Bronchial epithelial cell (primary cell): ENCODE results near the gene OPCML. TPM values are rescaled to one million over a fixed set of nuclear protein-coding genes. Genes with fewer than 3 reads are reported as not detected.

Source experiments
- DNase-seq: peaks from one replicate; pipeline ENCODE4 v3.0.0-alpha.2; 2010; ENCODE audit warnings: low read depth
- FAIRE-seq: peaks from 2 replicates; lab custom pipeline; 2011; peaks lifted over from hg19 to GRCh38; lab: Jason Lieb, UNC
- H3K27me3 ChIP-seq: 2 replicates; pipeline ENCODE4 v1.5.1; 2011; ENCODE audit warnings: low read length; ENCODE audit not compliant: control insufficient read depth, insufficient read depth
- H3K36me3 ChIP-seq: 2 replicates; pipeline ENCODE4 v1.5.1; 2011; ENCODE audit warnings: low read length; ENCODE audit not compliant: control insufficient read depth, insufficient read depth
- H3K4me3 ChIP-seq: 2 replicates; pipeline ENCODE4 v1.5.1; 2011; ENCODE audit warnings: mild to moderate bottlenecking, low read depth, low read length, control low read depth
- CTCF ChIP-seq: IDR thresholded peaks from 2 replicates; pipeline ENCODE4 v1.5.1; 2011; ENCODE audit warnings: mild to moderate bottlenecking, moderate library complexity, low read length, control low read depth, inconsistent platforms; ENCODE audit not compliant: insufficient read depth, severe bottlenecking
- total RNA-seq: library from RNA; depleted of rRNA; stranded (reverse); fragments of >200 nt; gene quantifications from 2 replicates; pipeline ENCODE4 v1.2.1, GENCODE V29; 2014

The OPCML gene
- total RNA-seq, 1 donor from 2014 or later: not detected

DNA sequence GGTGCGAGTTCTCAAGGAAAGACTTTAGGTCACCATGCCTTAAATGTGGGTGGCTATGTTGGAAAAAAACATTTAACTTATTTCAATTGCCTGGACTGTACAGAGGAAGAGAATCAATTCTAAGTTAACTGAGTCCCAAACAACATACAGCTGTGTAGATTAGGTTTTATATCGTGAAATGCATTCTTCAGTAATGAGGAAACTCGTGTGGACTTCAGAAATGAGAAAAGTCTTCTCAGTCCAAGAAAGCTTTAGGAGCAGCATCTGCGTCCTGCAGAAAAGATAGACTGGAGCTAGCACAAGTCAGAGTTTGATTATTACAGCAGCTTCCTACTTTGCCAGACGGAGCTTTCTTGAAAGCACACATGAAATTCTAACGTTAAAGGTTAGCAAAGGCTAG lies 673.0 kb downstream of the OPCML start:
- H3K36me3 ChIP-seq: no peaks in the 10 kb centered on the region
- DNase-seq (no peak), FAIRE-seq (no peak)
- no peak overlapping the region for H3K4me3 ChIP-seq
- H3K27me3 ChIP-seq: no peaks in the 10 kb centered on the region
- no peak for TF ChIP-seq CTCF

GRCh38 chr11:132858223-132858622 lies 674.1 kb downstream of the OPCML start:
- Histone ChIP-seq H3K36me3 (no peaks in the 10 kb centered on the region), H3K4me3 (no peak overlapping the region), H3K27me3 (no peaks in the 10 kb centered on the region)
- DNase-seq: peak; percentile 46
- FAIRE-seq: no peak
- peak; percentile 38 for TF ChIP-seq CTCF

GRCh38 chr11:132856032-132856431 lies 676.3 kb downstream of the OPCML start:
- DNase-seq: no peak
- no peak for FAIRE-seq
- Histone ChIP-seq H3K36me3 (no peaks in the 10 kb centered on the region), H3K4me3 (no peak overlapping the region), H3K27me3 (no peaks in the 10 kb centered on the region)
- no peak for TF ChIP-seq CTCF

GRCh38 chr11:132855516-132855915 lies 676.8 kb downstream of the OPCML start:
- TF ChIP-seq CTCF: no peak
- Histone ChIP-seq H3K36me3 (no peaks in the 10 kb centered on the region), H3K27me3 (no peaks in the 10 kb centered on the region), H3K4me3 (no peak overlapping the region)
- FAIRE-seq: no peak
- DNase-seq: peak; percentile 57

DNA sequence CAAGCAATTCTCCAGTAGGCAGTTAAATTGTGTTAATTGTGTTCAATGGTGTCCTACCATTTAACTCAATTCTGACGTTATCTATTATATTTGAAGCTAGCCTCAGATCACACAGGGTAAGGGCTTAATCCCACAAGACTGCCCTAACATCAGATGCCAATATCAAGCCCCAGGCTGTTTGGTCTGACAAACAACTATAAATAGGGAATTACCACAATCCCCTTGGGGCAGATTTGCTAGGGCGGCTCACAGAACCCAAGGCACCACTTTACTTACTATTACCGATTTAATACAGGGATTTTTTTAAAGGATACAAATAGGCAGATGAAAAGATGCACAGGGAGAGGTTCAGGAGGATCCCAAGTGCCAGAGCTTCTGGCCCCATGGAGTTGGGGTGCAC lies 678.4 kb downstream of the OPCML start:
- DNase-seq (no peak), FAIRE-seq (no peak)
- no peaks in the 10 kb centered on the region for H3K36me3 ChIP-seq
- H3K4me3 ChIP-seq: no peak overlapping the region
- H3K27me3 ChIP-seq: no peaks in the 10 kb centered on the region
- TF ChIP-seq CTCF: no peak

DNA sequence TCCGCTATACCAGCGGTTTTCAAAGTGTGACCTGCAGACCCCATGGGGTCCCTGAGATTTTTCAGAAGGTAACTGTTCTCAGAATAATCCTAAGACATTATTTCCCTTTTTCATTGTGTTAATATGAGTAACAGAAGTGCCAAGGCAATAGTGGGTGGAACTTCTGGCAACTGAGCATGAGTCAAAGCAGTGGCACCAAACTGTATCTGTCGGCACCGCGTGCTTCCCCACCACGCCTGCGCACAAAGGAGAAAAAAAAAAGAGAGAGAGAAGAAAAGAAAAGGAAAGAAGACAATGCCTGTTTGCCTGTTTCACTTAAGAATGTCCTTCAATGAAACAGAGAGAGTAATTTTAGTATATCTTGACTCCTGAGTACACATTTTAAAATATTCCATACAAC lies 679.9 kb downstream of the OPCML start:
- no peak overlapping the region for H3K4me3 ChIP-seq
- H3K36me3 ChIP-seq: no peaks in the 10 kb centered on the region
- DNase-seq: no peak
- no peak for FAIRE-seq
- H3K27me3 ChIP-seq: no peaks in the 10 kb centered on the region
- no peak for TF ChIP-seq CTCF
